Measurements from ENCODE around the gene SNX22.
"Not testable (repeated sequence)": the region's sequence is repeated elsewhere in the genome, so short reads cannot be mapped to it uniquely, and the experiment has no call there.

SNX22 gene

DNA sequence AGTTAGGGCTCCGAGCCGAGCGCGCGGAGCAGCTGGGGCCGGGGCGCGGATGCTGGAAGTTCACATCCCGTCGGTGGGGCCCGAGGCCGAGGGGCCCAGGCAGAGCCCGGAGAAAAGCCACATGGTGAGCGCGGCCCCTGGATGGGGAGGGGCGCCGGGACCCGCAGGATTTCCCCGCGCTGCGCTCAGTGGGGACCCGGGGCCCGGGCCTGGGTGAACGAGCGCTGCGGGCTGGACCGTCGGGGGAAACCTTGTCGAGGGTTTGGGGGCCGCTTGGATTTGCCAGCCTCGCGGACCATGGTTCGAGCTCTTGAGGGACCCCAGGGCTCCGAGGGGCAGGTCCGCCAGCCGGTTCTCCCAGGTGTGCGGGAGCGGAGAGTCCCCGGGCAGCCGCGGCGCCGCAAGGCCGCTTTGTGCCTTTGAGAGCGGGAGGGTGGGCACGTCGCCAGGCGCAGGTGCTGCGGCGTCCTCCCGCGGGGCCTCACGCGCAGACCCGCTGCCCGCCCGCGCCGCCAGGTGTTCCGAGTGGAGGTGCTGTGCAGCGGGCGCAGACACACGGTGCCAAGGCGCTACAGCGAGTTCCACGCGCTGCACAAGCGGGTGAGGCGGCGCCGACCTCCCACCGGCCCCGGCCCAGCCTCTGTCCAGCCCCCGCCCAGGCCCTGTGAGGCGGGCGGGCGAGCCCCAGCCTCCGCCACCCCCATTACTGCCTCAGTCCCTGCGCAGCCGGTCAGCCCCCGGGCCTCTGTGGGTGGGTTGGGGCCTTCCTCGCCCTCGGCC, at the start of gene SNX22:
Gene SNX22, plus strand, starts transcription at position 5 of the 780 bp plus-strand sequence. Its CDS starts 45 bp downstream, at position 50.
- no peak for DNase-seq

DNA sequence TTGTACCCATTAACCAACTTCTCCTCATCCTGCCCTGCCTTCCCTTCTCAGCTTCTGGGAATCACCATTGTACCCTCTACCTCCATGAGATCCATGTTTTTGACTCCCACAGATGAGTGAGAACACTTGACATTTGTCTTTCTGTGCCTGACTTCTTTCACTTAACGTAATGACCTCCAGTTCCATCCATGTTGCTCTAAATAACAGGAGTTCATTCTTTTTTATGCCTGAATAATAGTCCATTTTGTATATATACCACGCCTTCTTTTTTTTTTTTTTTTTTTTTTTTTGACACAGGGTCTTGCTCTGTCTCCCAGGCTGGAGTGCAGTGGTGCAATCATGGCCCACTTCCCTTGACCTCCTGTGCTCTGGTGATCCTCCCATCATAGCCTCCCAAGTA, 49.0 kb upstream of the SNX22 start:
- DNase-seq = no peak

DNA sequence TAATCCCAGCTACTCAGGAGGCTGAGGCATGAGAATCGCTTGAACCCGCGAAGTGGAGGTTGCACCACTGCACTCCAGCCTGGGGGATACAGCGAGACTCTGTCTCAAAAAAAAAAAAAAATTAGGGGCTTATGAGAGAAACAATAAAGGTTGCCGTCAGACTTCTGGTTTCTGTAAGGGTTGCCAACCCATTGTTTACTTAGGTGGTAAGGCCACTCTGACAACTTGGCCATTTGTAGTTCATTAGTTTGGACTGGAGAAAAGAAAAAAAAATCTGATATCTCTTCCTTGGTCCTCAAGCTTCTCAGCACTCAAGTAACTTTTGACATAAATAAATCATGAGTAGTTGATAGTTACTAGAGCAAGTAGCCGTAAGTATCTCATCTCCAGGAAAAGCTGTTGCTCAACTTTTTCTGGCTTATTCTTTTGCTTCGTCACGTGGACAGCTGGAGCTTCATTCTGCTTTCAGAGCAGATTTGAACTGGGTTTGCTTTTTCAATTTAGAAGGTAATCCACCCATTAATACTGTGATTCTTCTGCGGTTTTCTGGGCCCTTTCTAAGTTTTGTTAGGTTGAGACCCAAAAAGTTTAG, 46.3 kb upstream of the SNX22 start:
- no peak for DNase-seq

DNA sequence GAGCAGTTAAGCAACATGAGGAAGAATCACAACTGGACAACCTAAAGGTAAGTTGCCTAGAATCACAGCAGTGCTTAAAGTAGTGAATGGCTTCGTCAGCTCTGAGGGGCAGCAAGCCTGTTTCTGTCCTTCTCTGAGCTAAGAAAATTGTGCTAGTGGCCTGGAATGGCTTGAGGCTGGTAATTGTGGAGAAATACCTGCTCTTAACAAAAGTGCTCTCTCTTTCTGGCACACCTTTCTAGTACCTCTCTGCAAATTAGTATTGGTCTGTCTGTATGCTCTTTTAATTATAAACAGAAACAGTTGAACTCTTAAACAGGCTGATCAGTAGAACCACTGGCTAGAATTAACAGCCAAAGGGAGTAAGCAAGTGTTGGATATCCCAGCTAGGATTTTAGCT, 44.2 kb upstream of the SNX22 start:
- DNase-seq = no peak

DNA sequence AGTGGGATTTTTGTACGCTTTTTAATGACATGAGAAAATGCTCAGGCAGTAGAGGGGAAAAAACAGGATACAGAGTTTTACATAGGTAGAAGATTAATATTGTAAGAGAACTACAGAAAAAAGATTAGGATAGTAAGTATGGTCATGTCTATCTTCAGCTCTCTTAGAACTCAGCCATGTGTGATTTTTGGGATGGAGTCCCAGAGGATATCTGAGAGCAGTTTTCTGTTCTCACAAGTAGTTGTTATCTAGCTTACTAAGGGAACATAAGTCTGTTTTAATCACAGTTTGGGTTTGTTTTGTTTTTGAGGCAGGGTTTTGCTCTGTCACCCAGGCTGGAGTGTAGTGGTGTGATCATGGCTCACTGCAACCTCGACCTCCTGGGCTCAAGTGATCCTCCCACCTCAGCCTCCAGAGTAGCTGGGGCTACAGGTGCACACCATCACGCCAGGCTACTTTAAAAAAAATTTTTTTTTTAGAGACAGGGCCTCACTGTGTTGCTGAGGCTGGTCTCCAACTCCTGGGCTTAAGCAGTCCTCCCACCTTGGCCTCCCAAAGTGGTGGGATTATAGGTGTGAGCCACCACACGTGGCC, 41.3 kb upstream of the SNX22 start:
- DNase-seq = not testable (repeated sequence)

DNA sequence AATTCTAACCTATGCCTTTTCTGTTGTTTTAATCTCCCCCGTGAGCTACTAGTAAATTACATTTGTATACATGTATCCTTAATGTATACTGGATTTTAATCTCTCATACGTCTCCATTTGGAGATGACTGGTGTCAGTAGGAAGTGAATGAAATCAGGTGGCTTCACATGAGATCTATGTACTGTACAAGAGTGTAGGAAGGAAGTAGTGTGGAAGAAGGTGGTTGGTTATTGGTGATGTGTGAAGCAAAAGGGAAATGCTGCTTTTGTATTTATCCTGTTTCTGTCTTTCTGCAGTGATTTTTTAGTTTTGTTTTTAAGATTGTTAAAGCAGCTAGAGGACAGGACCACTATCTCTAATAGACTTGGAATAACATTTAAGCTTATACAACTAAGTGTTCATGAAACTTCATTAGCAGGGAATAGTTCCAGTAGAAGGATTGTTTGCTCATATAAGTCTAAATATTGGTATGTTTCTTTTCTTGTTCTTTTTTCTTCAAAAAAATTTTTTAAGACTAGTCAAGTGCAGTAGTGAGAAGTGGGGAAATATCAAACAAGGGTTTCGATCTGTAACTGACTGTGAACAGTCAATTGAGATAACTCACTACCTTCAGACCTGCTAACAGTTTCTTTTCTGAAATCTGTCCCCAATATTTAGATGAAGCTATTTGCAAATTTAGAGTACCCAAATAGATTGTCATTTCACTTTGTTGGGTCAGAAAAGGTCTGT, 40.4 kb upstream of the SNX22 start:
- no peak for DNase-seq

DNA sequence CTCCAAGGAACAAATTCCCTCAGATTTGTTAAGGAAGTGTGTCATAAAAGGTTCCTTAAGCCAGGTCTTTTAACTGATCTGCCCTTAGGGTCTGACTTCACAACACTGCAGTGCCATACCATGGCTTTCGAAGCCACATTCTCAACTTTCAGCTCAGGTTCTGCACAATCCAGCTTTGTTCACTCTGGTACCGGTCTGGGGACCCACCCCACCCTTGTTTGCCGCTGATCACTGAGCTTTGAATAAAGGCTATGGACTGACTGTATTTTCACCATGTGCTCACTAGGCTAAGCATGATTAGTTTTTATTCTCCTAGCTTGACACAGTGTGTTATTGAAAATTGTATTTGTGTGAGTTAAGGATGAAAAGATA, 39.9 kb upstream of the SNX22 start:
- no peak for DNase-seq

DNA sequence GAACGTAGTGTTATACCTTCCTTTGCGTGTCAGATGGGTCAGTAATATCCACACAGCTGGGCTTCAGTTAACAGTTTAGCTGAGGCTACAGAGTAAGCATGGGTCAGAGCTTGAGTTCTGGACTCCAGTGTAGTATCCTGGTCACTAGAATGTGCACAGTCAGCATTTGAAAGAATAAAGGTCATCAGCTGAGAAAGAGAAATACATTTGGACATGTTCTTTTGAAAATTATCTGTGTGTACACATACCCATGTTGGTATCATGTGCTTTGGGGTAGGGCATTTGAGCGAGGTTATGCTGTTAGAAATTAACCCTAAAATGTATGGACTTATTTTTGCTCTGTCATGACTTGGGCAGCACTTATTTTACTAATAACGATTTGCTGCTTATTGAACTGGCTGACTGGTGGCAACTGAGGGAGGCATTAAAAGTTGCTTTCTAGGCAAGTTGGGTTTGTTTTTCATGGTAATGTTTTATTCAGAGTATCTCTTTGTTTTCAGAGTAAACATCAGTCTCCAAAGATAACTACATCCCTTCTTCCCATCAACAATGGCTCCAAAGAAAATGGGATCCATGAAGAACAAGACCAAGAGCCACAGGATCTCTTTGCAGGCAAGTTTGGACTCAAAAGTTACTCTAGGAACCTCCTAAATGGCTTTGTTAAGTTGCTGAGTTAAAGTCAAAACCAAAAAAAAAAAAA, 39.3 kb upstream of the SNX22 start:
- no peak for DNase-seq

DNA sequence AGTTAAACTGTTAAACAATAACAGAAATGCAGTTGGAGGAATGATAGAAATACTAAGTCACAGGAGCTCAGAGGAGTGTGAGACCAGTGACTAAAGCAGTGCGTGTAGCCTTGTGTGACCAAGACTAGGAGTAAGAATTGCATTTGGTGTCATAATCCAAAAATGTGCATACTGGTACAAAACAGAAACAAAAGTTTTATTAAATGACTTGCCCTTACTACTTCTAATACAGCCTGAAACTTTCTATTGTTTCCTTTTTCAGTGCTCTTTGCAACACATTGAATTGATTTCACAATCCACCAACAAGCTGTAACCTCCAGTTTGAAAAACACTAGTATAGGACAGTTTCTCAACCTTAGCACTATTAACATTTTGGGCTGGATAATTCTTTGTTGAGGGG, 38.6 kb upstream of the SNX22 start:
- DNase-seq = no peak

DNA sequence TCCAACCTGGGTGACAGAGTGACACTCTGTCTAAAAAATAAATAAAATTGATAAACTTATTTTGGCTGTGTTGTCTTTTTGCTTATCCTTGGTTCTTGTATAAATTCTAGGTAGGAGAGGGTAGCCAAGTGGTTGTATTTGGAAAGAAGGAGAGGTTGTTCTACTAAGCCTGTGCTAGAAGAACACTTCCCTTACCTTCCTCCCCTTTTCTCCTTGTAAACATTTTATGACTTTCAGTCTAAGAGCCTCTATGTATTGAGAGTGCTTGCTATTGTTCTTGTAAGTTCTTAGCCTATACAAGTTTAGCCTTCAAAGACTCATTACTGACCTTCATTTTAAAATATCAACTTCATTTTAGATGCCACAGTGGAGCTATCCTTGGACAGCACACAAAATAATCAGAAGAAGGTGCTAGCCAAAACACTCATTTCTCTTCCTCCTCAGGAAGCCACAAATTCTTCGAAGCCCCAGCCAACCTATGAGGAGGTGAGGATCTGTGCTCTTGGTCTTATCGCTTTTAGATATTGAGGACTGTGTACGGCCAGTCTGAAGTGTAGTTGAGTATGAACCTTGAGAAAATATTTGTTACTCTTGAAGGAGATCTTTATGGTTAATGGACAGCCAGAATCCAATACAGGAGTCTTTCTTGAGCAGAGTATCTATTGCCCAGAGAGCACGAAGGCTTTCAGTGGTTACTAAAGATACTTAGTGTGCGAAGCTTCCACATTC, 33.6 kb upstream of the SNX22 start:
- no peak for DNase-seq

DNA sequence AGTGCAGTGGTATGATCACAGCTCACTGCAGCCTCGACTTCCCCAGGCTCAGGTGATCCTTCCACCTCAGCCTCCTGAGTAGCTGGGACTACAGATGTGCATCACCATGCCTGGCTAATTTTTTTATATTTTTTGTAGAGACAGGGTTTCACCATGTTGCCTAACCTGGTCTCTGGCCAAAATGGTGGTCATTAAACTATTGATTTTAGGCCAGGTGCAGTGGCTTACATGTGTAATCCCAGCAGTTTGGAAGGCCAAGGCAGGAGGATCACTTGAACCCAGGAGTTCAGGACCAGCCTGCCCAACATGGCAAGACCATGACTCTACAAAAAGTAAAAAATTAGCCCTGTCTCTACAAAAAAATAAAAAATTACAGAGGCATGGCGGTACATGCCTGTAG, 31.2 kb upstream of the SNX22 start:
- not testable (repeated sequence) for DNase-seq

DNA sequence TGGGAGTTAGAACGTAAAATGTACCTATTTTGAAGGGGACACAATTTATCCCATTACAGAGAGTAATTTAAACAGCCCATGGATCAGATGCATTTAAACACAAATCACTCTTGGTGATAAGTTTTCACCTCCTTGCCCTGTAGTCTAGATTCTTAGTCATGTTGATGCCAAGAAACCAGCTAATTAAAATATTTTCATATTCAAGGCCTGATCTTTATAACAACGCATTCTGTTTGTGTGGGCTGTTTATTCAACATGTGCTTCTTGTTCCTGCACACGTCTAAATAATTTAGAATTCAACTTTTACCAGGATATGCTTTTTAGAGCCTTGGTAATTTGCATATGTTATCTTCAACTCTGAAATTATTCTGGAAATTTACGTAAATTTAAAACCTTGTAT, 29.9 kb upstream of the SNX22 start:
- no peak for DNase-seq

DNA sequence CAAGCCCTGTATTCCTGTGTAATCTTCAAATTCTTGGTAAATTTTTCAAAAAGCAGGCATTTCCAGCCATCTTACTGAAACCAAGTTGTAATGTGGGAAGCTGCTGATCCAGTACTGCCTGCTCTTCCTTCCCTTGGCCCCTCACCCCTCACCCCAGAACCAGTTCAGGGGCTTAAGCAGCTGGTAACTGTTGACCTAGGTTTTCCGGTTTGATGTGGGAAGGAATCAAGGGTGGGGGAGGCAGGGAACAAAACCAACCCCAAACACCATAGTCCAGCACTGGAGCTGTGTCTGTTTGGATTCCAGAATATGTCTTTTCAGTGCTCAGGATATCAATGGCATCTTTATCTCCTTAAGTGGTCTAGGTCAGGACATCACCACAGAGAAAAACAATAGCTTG, 29.1 kb upstream of the SNX22 start:
- DNase-seq = no peak

DNA sequence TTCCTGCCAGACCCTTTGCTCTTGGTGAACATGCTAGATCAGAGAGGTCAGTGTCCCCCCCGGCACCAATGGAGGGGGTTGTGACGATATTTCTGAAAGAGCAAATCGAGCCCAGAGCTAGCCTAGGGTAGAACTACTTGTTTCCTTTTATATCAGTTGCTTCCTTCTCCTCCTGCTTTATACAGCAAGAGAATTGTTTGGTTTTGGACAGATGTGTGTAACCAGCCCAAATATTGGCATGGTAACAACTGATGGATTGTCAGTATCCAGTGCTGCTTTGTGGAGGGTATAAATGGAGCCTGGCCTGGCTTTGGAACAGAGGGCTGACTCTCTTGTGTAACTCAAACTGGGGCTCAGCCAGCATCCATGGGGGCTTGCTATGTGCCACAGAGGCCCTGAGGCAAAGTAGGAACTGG, 28.6 kb upstream of the SNX22 start:
- no peak for DNase-seq

DNA sequence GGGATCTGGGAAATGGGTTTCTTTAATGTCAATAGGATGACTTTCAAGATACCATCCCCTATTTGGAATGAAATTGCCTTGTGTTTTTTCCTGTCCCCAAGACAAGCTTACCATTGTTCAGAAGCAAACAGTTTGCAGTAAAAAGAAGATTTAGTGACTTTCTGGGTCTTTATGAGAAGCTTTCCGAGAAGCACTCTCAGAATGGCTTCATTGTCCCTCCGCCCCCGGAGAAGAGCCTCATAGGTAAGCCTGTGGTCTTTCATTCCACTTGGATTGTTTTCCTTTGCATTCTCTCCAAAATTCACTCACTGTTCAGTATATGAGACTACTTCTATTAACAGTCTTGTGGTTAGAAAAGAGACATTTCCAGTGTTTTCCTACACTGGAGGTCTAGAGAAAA, 25.6 kb upstream of the SNX22 start:
- no peak for DNase-seq

DNA sequence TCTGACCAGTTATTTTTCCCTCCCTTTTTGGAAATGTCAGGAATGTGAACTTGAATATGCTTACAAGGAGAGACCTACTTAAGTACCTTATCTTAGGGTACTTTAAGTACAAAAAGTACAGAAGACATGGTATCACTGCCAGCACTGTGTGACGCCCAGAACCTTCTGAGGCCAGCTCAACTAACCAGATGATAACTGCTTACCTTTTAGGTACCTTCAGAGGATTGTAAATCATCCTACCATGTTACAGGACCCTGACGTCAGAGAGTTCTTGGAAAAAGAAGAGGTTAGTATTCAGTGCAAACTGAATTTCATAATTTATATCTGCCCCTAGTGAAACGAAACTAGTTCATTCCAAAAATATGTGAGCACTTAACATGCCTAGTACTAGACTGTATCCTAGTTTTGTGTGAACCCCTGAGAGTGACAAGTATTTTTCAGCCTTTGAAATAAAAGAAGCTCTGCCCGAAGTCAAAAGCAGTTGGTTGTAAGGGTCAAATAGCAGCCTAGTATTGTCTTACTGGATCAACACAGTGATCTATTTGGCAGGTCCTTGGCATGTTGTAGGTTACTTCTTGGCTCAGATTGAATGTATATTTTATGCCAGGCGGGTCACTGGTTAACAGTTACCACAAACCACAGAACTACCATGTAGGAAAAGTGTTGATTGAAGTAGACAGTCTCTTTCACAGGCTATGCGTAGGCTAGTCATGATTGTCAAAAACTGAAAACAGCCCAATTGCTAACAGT, 23.8 kb upstream of the SNX22 start:
- DNase-seq = no peak

DNA sequence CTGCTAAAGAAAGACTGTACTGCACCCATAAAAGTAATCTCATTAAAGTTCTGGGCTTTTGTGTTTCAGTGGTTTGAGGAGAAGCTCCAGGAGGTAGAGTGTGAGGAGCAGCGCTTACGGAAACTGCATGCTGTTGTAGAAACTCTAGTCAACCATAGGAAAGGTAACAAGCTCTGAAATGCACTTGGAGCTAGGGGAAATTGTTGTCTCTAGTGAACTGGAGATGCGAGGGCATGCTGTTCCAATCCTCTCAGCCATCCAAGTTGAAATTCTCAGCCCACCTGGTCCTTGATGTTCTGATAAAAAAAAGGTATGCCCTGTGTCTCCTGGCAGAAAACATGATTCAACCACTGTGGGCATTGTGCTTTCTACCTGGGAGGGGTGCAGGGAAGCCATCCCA, 21.4 kb upstream of the SNX22 start:
- DNase-seq = no peak

DNA sequence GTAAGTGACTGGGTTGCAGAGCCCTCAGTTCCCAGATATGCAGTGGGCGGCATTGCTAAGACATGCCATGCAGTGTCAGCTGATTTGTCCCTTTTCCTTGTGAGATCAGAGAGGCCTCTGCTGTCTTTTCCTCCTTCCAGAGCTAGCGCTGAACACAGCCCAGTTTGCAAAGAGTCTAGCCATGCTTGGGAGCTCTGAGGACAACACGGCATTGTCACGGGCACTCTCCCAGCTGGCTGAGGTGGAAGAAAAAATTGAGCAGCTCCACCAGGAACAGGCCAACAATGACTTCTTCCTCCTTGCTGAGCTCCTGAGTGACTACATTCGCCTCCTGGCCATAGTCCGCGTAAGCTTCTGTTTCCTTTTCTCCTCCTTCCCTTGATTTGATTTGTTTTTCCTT, 20.0 kb upstream of the SNX22 start:
- DNase-seq = no peak

DNA sequence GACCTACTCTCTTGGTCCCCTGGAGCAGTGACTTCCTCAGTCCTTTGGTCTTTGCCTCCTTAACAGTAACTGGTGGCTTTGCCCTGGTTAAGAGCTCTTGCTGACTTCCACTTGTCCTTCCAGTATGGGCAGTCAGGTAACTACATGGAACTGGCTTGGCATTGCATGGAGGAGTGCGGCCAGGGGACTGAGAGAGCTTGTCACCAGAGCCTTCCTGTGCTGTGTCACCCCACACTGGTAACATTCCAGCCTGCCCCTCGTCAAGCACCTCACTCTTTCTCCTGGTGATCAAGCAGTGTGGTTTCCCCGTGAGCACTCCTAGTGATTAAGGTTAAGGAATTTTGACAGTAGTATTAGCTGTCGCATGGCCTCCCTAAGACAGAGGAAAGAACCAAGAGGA, 19.3 kb upstream of the SNX22 start:
- DNase-seq = no peak

DNA sequence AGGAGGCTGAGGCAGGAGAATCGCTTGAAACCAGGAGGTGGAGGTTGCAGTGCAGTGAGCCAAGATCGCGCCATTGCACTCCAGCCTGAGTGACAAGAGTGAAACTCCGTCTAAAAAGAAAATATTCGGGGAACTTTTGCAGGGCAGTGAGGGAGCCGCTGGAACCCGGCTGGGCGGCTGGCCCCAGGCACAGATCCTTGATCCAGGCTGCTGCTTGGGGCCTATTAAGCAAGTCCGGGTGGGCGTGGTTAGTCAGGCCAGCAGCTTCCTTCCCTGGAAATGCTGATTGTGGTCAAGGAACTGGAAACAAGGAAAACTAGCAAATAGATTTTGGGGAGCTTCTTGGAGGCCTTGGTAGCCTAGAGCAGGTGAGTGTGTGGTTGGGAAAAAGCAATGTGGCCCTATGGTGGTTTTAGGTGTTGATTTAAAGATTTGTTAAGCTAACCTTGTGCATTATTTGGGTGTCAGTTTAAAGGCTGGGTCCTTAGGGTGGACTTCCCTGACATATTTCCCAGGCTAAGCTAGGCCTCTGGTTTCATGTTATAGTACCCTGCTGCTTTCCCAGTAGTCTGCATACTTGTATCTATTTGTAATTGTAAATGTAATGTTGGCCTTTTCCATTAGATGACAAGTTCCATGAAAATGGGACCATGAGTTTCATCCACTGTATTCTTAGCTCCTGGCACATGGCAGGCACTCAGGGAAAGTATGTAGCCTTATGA, 17.7 kb upstream of the SNX22 start:
- DNase-seq = no peak

DNA sequence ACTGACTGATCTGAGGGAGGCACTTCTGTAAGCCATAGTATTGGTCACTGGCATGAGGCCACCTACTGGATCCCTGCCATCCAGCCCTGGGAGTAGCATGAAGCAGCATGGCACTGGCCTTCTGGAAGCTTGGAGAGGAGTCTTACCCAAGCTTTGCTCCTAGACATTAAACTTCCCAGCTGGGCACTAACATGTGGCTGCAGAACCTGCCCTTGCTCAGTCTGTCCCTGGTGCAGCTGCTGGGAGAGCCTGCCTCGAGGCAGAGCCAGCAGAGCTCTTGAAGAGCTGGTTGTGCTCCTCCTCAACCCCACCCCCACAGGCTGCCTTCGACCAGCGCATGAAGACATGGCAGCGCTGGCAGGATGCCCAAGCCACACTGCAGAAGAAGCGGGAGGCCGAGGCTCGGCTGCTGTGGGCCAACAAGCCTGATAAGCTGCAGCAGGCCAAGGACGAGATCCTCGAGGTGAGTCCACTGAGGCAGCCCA, 17.1 kb upstream of the SNX22 start:
- DNase-seq = no peak
